K562 (cell line): ENCODE data around the gene TNIK. TPM values are rescaled to one million over a fixed set of nuclear protein-coding genes. Genes with fewer than 3 reads are reported as not detected.

Experiments used
- BCOR ChIP-seq: fragments of 450-650 bp; IDR thresholded peaks from 2 replicates; pipeline ENCODE4 v1.6.1; 2016
- BMI1 ChIP-seq: fragments of 150-350 bp; IDR thresholded peaks from 2 replicates; pipeline ENCODE4 v1.6.1; 2014; ENCODE audit warnings: low read length
- C11orf30 ChIP-seq: fragments of 450-650 bp; IDR thresholded peaks from 2 replicates; pipeline ENCODE4 v1.6.1; 2016; ENCODE audit warnings: low read depth, mild to moderate bottlenecking
- CBFA2T2 ChIP-seq: fragments of 450-650 bp; conservative IDR thresholded peaks from 2 replicates; pipeline ENCODE4 v1.6.1; 2017; ENCODE audit warnings: mild to moderate bottlenecking
- CREM ChIP-seq: IDR thresholded peaks from 2 replicates; pipeline ENCODE4 v1.6.1; 2014; ENCODE audit warnings: antibody characterized with exemption, low read depth
- DNMT1 ChIP-seq: fragments of 450-650 bp; IDR thresholded peaks from 2 replicates; pipeline ENCODE4 v1.6.1; 2016; ENCODE audit warnings: antibody characterized with exemption, mild to moderate bottlenecking
- DPF2 ChIP-seq: fragments of 450-650 bp; IDR thresholded peaks from 2 replicates; pipeline ENCODE4 v1.6.1; 2016
- FOXP1 ChIP-seq: sonication (generic); formaldehyde crosslinking; IDR thresholded peaks from 2 replicates; pipeline ENCODE4 v1.8.0; 2022; ENCODE audit warnings: mild to moderate bottlenecking, missing genetic modification reagents
- FUS ChIP-seq: fragments of 200-400 bp; formaldehyde crosslinking; optimal IDR thresholded peaks from 2 replicates; pipeline ENCODE3; 2017; ENCODE audit warnings: low read depth, low read length
- KDM5B ChIP-seq: fragments of 200-600 bp; sonication (generic); IDR thresholded peaks from 2 replicates; pipeline ENCODE4 v1.6.1; 2012; ENCODE audit warnings: low read depth, mild to moderate bottlenecking, moderate library complexity, low read length, control low read depth, inconsistent platforms; ENCODE audit not compliant: insufficient replicate concordance
- NCOA4 ChIP-seq: fragments of 450-650 bp; IDR thresholded peaks from 2 replicates; pipeline ENCODE4 v1.6.1; 2018; ENCODE audit warnings: mild to moderate bottlenecking; ENCODE audit not compliant: partially characterized antibody
- RFX1 ChIP-seq: fragments of 450-650 bp; IDR thresholded peaks from 2 replicates; pipeline ENCODE4 v1.6.1; 2016; ENCODE audit warnings: mild to moderate bottlenecking, moderate library complexity
- SAFB2 ChIP-seq: fragments of 200-400 bp; formaldehyde crosslinking; IDR thresholded peaks from 2 replicates; pipeline ENCODE4 v1.6.1; 2018; ENCODE audit warnings: borderline replicate concordance, low read length, low read depth, moderate library complexity; ENCODE audit not compliant: severe bottlenecking
- SOX6 ChIP-seq: fragments of 450-650 bp; IDR thresholded peaks from 2 replicates; pipeline ENCODE4 v1.6.1; 2014; ENCODE audit warnings: mild to moderate bottlenecking
- SREBF2 ChIP-seq: sonication (generic); formaldehyde crosslinking; IDR thresholded peaks from 2 replicates; pipeline ENCODE4 v1.4.0; 2020; ENCODE audit warnings: mild to moderate bottlenecking, missing genetic modification reagents
- TAF15 ChIP-seq: fragments of 200-400 bp; formaldehyde crosslinking; IDR thresholded peaks from 2 replicates; pipeline ENCODE4 v1.6.1; 2017; ENCODE audit warnings: mild to moderate bottlenecking, low read depth, low read length, moderate library complexity
- TBP ChIP-seq: optimal IDR thresholded peaks from 2 replicates; pipeline ENCODE3; 2011; ENCODE audit warnings: low read depth, low read length, improper control_type of control experiment
- ZBTB1 ChIP-seq: sonication (generic); formaldehyde crosslinking; IDR thresholded peaks from 2 replicates; pipeline ENCODE4 v1.8.1; 2023; ENCODE audit warnings: missing genetic modification reagents, low read depth, mild to moderate bottlenecking, borderline replicate concordance
- ZFP1 ChIP-seq: fragments of 450-650 bp; formaldehyde crosslinking; IDR thresholded peaks from 2 replicates; pipeline ENCODE4 v1.4.0; 2020; ENCODE audit warnings: mild to moderate bottlenecking, mixed read lengths
- ZNF212 ChIP-seq: fragments of 450-650 bp; formaldehyde crosslinking; IDR thresholded peaks from 2 replicates; pipeline ENCODE4 v1.4.0; 2020; ENCODE audit warnings: mild to moderate bottlenecking
- ZNF263 ChIP-seq: sonication (generic); formaldehyde crosslinking; IDR thresholded peaks from 2 replicates; pipeline ENCODE4 v1.8.0; 2022; ENCODE audit warnings: mild to moderate bottlenecking, missing genetic modification reagents, borderline replicate concordance
- ZNF696 ChIP-seq: fragments of 250-450 bp; sonication (Bioruptor Pico); conservative IDR thresholded peaks from 2 replicates; pipeline ENCODE4 v1.4.0; 2020; ENCODE audit warnings: mild to moderate bottlenecking, moderate library complexity
- ZNF764 ChIP-seq: fragments of 250-450 bp; sonication (Bioruptor Pico); IDR thresholded peaks from 2 replicates; pipeline ENCODE4 v1.4.0; 2020; ENCODE audit warnings: low read depth, mild to moderate bottlenecking, moderate library complexity
- ZNF778 ChIP-seq: fragments of 450-650 bp; formaldehyde crosslinking; IDR thresholded peaks from 2 replicates; pipeline ENCODE4 v1.4.0; 2020; ENCODE audit warnings: mild to moderate bottlenecking, moderate library complexity
- polyA plus RNA-seq, 8 experiments: library from polyadenylated mRNA; depleted of rRNA in 4 of 8; stranded (reverse) in 5 of 8; unstranded in 3 of 8; fragments of >200 nt; fragmentation: Nextera tagmentation in 2 of 8; fragmentation: Illumina TruSeq in 1 of 8; extraction: Ambion mirVana in 2 of 8; extraction: Trizol in 1 of 8; gene quantifications; 2 replicates each; pipeline versions ENCODE4 v1.2.1 to v1.2.3, GENCODE V29; 2011 to 2014; ENCODE audit warnings: inconsistent platforms in 1 of 8, missing spikeins in 1 of 8
- total RNA-seq, 7 experiments: library from RNA; depleted of rRNA in 6 of 7; stranded (reverse); fragments of >200 nt in 6 of 7; fragmentation: Illumina TruSeq in 2 of 7; extraction: Trizol in 2 of 7; gene quantifications; 2 replicates each; pipeline versions ENCODE4 v1.2.1 to v1.2.3, GENCODE V29; 2011 to 2021; ENCODE audit warnings: low replicate concordance in 1 of 7
- TF ChIP-seq, protein P1 (sequence below): fragments of 250-450 bp; sonication (Bioruptor Pico); IDR thresholded peaks from 2 replicates; pipeline ENCODE4 v1.6.1; 2021; ENCODE audit warnings: mild to moderate bottlenecking
- TF ChIP-seq, protein P2 (sequence below): fragments of 250-450 bp; sonication (Bioruptor Pico); IDR thresholded peaks from 2 replicates; pipeline ENCODE4 v1.8.0; 2021; ENCODE audit warnings: moderate library complexity, mild to moderate bottlenecking, inconsistent platforms
- TF ChIP-seq, protein P3 (sequence below): fragments of 250-450 bp; sonication (Bioruptor Pico); IDR thresholded peaks from 2 replicates; pipeline ENCODE4 v1.8.0; 2022; ENCODE audit warnings: inconsistent platforms
- TF ChIP-seq, protein P4 (sequence below): sonication (generic); formaldehyde crosslinking; IDR thresholded peaks from 2 replicates; pipeline ENCODE4 v1.4.0; 2020; ENCODE audit warnings: mild to moderate bottlenecking, missing genetic modification reagents

TNIK gene
- total and polyA plus RNA-seq, 9 of the 15 experiments (the other 6 are each of a cell fraction or from before 2014, with no cell fraction given): 6.6 to 39.0 (median 24.7) TPM

DNA sequence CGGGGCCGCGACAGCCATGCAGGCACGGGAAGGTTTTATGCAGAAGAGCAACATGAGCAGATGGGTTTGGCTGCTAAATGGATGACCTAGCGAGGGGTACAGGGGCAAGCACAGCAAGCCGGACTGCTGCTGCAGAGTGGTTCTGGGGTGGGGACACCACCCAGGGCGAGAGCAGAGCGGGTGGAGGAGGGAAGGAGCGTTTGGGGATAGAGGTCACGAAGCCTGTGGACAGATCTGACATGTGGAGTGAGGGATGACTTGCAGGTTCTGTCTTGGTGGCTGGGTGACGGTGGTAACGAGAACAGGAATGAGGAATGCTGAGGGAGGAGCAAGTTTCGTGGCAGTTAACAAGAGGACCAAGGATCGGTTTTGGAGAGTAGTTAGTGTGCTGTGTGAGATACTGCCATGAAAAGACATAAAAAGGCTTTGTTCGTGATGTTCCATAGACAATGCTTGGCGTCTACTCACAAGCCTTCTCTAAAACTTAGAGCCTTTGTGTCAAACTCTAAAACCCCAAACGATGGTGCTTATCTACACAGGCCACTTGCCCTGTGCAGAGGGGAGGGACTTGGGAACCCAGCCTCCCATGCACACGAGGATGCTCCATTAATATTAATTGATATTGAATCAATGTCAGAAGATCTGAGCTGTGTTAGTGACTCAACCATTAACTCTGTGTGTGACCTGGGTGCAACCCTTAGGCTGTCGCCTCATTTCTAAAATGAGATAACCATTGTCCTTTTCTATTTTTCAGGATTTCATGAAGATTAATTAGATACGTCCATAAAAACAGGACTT is 301.0 kb downstream of the TNIK start (continued):
- TF ChIP-seq, protein P1, sequence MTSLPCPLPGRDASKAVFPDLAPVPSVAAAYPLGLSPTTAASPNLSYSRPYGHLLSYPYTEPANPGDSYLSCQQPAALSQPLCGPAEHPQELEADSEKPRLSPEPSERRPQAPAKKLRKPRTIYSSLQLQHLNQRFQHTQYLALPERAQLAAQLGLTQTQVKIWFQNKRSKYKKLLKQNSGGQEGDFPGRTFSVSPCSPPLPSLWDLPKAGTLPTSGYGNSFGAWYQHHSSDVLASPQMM (CRISPR knock-in tag): no peak
- TF ChIP-seq TAF15 (no peak), CREM (peak; percentile 37; the same call in 1 of the 2 replicates), ZNF263 (CRISPR knock-in tag) (peak; percentile 89), SOX6 (peak; percentile 84), ZBTB1 (CRISPR knock-in tag) (no peak), C11orf30 (peak; percentile 98), CBFA2T2 (peak; percentile 50), ZNF212 (no peak), NCOA4 (no peak), ZNF696 (CRISPR knock-in tag) (no peak), DNMT1 (0 out of 2 replicates have a peak, but pooled peaks have one; percentile 22), FUS (no peak), ZFP1 (no peak), RFX1 (0 out of 2 replicates have a peak, but pooled peaks have one; percentile 9), TBP (no peak), KDM5B (peak; percentile 29), BCOR (no peak), DPF2 (peak; percentile 94), FOXP1 (CRISPR knock-in tag) (no peak), ZNF764 (CRISPR knock-in tag) (no peak), SREBF2 (CRISPR knock-in tag) (no peak), SAFB2 (no peak), ZNF778 (CRISPR knock-in tag) (no peak), BMI1 (no peak)
- TF ChIP-seq, protein P2, sequence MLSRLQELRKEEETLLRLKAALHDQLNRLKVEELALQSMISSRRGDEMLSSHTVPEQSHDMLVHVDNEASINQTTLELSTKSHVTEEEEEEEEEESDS: no peak
- TF ChIP-seq, protein P3, sequence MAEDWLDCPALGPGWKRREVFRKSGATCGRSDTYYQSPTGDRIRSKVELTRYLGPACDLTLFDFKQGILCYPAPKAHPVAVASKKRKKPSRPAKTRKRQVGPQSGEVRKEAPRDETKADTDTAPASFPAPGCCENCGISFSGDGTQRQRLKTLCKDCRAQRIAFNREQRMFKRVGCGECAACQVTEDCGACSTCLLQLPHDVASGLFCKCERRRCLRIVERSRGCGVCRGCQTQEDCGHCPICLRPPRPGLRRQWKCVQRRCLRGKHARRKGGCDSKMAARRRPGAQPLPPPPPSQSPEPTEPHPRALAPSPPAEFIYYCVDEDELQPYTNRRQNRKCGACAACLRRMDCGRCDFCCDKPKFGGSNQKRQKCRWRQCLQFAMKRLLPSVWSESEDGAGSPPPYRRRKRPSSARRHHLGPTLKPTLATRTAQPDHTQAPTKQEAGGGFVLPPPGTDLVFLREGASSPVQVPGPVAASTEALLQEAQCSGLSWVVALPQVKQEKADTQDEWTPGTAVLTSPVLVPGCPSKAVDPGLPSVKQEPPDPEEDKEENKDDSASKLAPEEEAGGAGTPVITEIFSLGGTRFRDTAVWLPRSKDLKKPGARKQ (CRISPR knock-in tag): no peak
- TF ChIP-seq, protein P4, sequence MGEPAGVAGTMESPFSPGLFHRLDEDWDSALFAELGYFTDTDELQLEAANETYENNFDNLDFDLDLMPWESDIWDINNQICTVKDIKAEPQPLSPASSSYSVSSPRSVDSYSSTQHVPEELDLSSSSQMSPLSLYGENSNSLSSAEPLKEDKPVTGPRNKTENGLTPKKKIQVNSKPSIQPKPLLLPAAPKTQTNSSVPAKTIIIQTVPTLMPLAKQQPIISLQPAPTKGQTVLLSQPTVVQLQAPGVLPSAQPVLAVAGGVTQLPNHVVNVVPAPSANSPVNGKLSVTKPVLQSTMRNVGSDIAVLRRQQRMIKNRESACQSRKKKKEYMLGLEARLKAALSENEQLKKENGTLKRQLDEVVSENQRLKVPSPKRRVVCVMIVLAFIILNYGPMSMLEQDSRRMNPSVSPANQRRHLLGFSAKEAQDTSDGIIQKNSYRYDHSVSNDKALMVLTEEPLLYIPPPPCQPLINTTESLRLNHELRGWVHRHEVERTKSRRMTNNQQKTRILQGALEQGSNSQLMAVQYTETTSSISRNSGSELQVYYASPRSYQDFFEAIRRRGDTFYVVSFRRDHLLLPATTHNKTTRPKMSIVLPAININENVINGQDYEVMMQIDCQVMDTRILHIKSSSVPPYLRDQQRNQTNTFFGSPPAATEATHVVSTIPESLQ (CRISPR knock-in tag): no peak
